Fibroblast of mammary gland (primary cell): Measurements from ENCODE around the gene SMC6.

ENCODE experiments used
- DNase-seq: peaks from one replicate; pipeline ENCODE4 v3.0.0-alpha.2; 2010; ENCODE audit warnings: low read depth
- H3K4me3 ChIP-seq: 2 replicates; pipeline ENCODE4 v1.5.1; 2011; ENCODE audit warnings: low read depth, mild to moderate bottlenecking, low read length, moderate library complexity; ENCODE audit not compliant: control insufficient read depth
- TF ChIP-seq, protein P1 (sequence below): conservative IDR thresholded peaks from 2 replicates; pipeline ENCODE4 v1.5.1; 2011; ENCODE audit warnings: low read depth, low read length, inconsistent platforms; ENCODE audit not compliant: control insufficient read depth, insufficient read depth

SMC6 gene, protein sequence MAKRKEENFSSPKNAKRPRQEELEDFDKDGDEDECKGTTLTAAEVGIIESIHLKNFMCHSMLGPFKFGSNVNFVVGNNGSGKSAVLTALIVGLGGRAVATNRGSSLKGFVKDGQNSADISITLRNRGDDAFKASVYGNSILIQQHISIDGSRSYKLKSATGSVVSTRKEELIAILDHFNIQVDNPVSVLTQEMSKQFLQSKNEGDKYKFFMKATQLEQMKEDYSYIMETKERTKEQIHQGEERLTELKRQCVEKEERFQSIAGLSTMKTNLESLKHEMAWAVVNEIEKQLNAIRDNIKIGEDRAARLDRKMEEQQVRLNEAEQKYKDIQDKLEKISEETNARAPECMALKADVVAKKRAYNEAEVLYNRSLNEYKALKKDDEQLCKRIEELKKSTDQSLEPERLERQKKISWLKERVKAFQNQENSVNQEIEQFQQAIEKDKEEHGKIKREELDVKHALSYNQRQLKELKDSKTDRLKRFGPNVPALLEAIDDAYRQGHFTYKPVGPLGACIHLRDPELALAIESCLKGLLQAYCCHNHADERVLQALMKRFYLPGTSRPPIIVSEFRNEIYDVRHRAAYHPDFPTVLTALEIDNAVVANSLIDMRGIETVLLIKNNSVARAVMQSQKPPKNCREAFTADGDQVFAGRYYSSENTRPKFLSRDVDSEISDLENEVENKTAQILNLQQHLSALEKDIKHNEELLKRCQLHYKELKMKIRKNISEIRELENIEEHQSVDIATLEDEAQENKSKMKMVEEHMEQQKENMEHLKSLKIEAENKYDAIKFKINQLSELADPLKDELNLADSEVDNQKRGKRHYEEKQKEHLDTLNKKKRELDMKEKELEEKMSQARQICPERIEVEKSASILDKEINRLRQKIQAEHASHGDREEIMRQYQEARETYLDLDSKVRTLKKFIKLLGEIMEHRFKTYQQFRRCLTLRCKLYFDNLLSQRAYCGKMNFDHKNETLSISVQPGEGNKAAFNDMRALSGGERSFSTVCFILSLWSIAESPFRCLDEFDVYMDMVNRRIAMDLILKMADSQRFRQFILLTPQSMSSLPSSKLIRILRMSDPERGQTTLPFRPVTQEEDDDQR

GRCh38 chr2:17753803-17754663 is at the start of gene SMC6, which contains the start of gene GEN1:
SMC6 (minus strand) TSS chr2:17753810; CDS start chr2:17745946, 7,864 bp downstream.
GEN1 (plus strand) TSS chr2:17754138; CDS start chr2:17759944, 5,806 bp downstream.
- peak within 1 kb of the TSS; percentile 82 for H3K4me3 ChIP-seq
- peak; percentile 82 for DNase-seq
- TF ChIP-seq, protein P1, sequence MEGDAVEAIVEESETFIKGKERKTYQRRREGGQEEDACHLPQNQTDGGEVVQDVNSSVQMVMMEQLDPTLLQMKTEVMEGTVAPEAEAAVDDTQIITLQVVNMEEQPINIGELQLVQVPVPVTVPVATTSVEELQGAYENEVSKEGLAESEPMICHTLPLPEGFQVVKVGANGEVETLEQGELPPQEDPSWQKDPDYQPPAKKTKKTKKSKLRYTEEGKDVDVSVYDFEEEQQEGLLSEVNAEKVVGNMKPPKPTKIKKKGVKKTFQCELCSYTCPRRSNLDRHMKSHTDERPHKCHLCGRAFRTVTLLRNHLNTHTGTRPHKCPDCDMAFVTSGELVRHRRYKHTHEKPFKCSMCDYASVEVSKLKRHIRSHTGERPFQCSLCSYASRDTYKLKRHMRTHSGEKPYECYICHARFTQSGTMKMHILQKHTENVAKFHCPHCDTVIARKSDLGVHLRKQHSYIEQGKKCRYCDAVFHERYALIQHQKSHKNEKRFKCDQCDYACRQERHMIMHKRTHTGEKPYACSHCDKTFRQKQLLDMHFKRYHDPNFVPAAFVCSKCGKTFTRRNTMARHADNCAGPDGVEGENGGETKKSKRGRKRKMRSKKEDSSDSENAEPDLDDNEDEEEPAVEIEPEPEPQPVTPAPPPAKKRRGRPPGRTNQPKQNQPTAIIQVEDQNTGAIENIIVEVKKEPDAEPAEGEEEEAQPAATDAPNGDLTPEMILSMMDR, result no peak

GRCh38 chr2:17800693-17801458 is 47.3 kb upstream of the SMC6 start:
- DNase-seq, result no peak
- TF ChIP-seq, protein P1, result no peak
- H3K4me3 ChIP-seq, result no peak overlapping the region

- DNase-seq, result no peak
- H3K4me3 ChIP-seq, result no peak overlapping the region
- TF ChIP-seq, protein P1, result no peak
Measured at GRCh38 chr2:17800219-17800618, 46.6 kb upstream of the SMC6 start.

- TF ChIP-seq, protein P1, result no peak
- no peak for DNase-seq
- no peak overlapping the region for H3K4me3 ChIP-seq
Measured at GRCh38 chr2:17799301-17800120, 45.9 kb upstream of the SMC6 start.

- TF ChIP-seq, protein P1, result no peak
- DNase-seq, result no peak
- H3K4me3 ChIP-seq, result no peak overlapping the region
Measured at GRCh38 chr2:17798338-17798737, 44.7 kb upstream of the SMC6 start.
